Measurements from ENCODE around the gene KCNQ5.
"Not testable (repeated sequence)": the region's sequence is repeated elsewhere in the genome, so short reads cannot be mapped to it uniquely, and the experiment has no call there.

The KCNQ5 gene

DNA sequence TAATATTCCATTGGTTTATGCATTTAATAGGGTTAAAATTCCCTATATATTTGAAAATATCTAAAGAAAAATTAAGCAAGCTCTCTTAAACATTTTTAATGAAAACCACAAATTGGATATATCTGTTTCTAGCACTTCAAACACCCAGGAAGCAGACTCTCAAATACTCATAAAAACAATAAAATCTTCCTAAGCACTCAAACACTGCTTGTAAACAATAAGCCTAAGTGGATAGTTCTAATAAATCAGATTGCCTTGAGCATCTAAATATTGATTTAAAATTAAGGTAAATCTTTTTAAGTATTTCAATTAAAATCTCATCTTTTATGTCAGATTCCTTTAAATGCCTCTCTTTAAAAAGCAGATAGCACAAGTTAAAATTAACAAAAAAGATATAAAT lies 254.4 kb downstream of the KCNQ5 start:
- no peaks in the 10 kb centered on the region for H3K9me3 ChIP-seq (ENCODE audit: control insufficient read depth, low read length)

DNA sequence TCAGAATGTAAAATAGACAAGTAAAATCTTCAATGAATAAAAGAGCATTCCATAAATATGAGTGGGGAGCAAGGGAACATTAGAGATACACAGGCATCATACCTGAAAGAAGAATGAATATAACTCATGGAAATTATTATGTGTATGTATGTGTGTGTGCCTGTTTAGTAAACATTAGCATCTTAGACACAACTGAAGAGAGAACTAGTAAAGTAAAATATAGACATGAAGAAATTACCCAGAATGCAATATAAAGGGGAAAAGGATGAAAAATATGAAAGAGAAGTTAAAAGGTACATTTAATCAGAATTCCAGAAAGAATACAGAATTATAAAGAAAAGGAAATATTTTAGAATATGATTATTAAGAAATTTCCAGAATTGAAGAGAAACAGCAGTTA lies 264.3 kb downstream of the KCNQ5 start:
- DNase-seq (ENCODE audit: low read depth): no peak
- no peaks in the 10 kb centered on the region for H3K36me3 ChIP-seq (ENCODE audit: control insufficient read depth, insufficient read depth, low read length, severe bottlenecking)
- H3K9ac ChIP-seq (ENCODE audit: low read length): no peak overlapping the region
- H3K9me3 ChIP-seq (ENCODE audit: control insufficient read depth, low read length): peaks cover 11% of the 10 kb centered on the region
- H3K4me1 ChIP-seq (ENCODE audit: control insufficient read depth, insufficient read depth, low read length): no peaks in the 10 kb centered on the region
- no peaks in the 10 kb centered on the region for H3K27me3 ChIP-seq (replicated peaks; ENCODE audit: control insufficient read depth, insufficient read depth, low read length)
- H3K4me3 ChIP-seq (ENCODE audit: low read length): no peak overlapping the region

More for the DNA sequence above, 254.4 kb downstream of the KCNQ5 start:
- DNase-seq (ENCODE audit: low read depth): no peak
- H3K9ac ChIP-seq (ENCODE audit: low read length): no peak overlapping the region
- no peak overlapping the region for H3K4me3 ChIP-seq (ENCODE audit: low read length)
- no peaks in the 10 kb centered on the region for H3K4me1 ChIP-seq (ENCODE audit: control insufficient read depth, insufficient read depth, low read length)
- H3K27me3 ChIP-seq (replicated peaks; ENCODE audit: control insufficient read depth, insufficient read depth, low read length): no peaks in the 10 kb centered on the region
- H3K36me3 ChIP-seq (ENCODE audit: control insufficient read depth, insufficient read depth, low read length, severe bottlenecking): no peaks in the 10 kb centered on the region

DNA sequence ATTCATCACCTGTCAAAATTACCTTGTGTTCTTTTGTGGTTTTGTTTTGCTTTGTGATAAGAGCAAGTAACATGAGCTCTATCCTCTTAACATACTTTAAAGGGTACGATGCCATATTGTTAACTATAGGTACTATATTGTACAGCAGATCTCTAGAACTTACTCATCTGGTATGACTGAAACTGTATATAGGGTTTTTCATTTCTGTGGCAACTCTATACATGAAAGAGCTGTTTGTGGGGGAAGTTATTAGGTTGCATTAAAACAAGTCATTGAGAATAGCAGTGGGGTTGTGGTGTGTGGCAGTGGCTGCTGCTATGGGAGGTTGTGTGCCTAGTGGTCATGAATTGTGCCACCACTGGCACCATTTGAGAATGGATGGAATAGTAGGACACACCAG lies 268.4 kb downstream of the KCNQ5 start:
- H3K27me3 ChIP-seq (replicated peaks; ENCODE audit: control insufficient read depth, insufficient read depth, low read length): peaks cover 7% of the 10 kb centered on the region
- no peak overlapping the region for H3K4me3 ChIP-seq (ENCODE audit: low read length)
- no peak overlapping the region for H3K9ac ChIP-seq (ENCODE audit: low read length)
- H3K36me3 ChIP-seq (ENCODE audit: control insufficient read depth, insufficient read depth, low read length, severe bottlenecking): no peaks in the 10 kb centered on the region
- no peak for DNase-seq (ENCODE audit: low read depth)
- no peaks in the 10 kb centered on the region for H3K4me1 ChIP-seq (ENCODE audit: control insufficient read depth, insufficient read depth, low read length)
- peaks cover 11% of the 10 kb centered on the region for H3K9me3 ChIP-seq (ENCODE audit: control insufficient read depth, low read length)

DNA sequence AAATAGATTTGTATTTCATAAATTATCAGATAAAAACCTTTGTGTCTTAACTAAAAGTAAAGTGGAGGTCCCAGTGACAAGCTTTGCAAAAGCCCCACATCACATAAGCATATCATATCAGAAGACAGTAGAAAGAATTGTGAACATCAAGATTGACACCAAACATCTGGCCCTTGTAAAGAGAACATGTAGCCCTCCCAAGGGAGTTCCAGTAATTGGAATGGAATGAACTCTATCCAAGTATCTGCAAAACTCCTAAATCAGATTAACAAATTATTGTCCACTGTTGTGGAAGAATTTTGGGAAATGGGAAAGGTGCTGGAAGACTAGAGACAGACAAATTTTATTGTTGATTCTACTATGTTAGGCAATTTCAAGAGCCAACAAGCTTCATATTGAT lies 268.8 kb downstream of the KCNQ5 start:
- DNase-seq (ENCODE audit: low read depth): peak; percentile 33
- H3K9ac ChIP-seq (ENCODE audit: low read length): no peak overlapping the region

DNA sequence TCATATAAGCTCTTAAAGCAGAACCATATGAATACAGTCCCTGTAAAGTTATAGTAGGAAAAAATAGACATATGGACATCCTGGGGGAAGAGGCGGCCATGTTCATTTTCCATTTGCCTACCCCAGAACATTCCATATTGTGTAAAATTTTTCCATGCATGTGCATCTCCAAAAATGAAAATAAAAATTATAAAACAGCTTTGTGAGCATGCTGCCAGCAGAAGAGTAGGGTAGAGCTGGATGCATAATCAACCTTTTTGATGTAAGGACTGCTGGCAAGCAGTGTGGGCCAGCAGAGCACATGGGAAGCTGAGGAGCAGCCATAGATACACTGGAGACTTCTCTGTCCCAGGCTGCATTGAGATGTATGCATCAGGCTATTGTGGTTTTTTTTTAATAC lies 271.0 kb downstream of the KCNQ5 start:
- Histone ChIP-seq H3K4me3 (ENCODE audit: low read length) (no peak overlapping the region), H3K27me3 (replicated peaks; ENCODE audit: control insufficient read depth, insufficient read depth, low read length) (peaks cover 7% of the 10 kb centered on the region), H3K36me3 (ENCODE audit: control insufficient read depth, insufficient read depth, low read length, severe bottlenecking) (no peaks in the 10 kb centered on the region), H3K4me1 (ENCODE audit: control insufficient read depth, insufficient read depth, low read length) (no peaks in the 10 kb centered on the region), H3K9me3 (ENCODE audit: control insufficient read depth, low read length) (no peaks in the 10 kb centered on the region), H3K9ac (ENCODE audit: low read length) (no peak overlapping the region)
- DNase-seq (ENCODE audit: low read depth): no peak

More for the DNA sequence above, 268.8 kb downstream of the KCNQ5 start:
- H3K27me3 ChIP-seq (replicated peaks; ENCODE audit: control insufficient read depth, insufficient read depth, low read length): peaks cover 7% of the 10 kb centered on the region
- no peaks in the 10 kb centered on the region for H3K36me3 ChIP-seq (ENCODE audit: control insufficient read depth, insufficient read depth, low read length, severe bottlenecking)
- no peaks in the 10 kb centered on the region for H3K4me1 ChIP-seq (ENCODE audit: control insufficient read depth, insufficient read depth, low read length)
- no peak overlapping the region for H3K4me3 ChIP-seq (ENCODE audit: low read length)
- H3K9me3 ChIP-seq (ENCODE audit: control insufficient read depth, low read length): peaks cover 10% of the 10 kb centered on the region

DNA sequence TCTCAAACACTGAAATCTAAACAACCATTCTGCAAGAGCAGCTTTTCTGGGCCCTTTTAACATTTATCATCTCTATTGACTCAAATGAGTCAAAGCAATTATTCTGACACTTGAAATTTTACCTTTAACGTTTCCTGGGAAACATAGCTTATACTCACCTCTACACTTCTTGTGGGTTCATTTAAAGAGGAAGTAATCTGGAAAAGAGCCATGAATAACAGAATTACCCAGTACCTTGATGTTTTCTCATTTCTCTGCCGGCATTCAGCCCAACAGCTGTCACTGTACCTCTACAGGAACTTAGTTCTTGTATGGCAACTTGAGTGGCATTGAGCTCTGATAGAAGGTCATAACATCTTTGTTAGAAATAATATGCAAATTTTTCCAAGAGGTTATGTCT lies 272.2 kb downstream of the KCNQ5 start:
- no peaks in the 10 kb centered on the region for H3K4me1 ChIP-seq (ENCODE audit: control insufficient read depth, insufficient read depth, low read length)
- H3K27me3 ChIP-seq (replicated peaks; ENCODE audit: control insufficient read depth, insufficient read depth, low read length): peaks cover 7% of the 10 kb centered on the region
- no peak for DNase-seq (ENCODE audit: low read depth)
- no peaks in the 10 kb centered on the region for H3K36me3 ChIP-seq (ENCODE audit: control insufficient read depth, insufficient read depth, low read length, severe bottlenecking)
- H3K9ac ChIP-seq (ENCODE audit: low read length): no peak overlapping the region
- no peaks in the 10 kb centered on the region for H3K9me3 ChIP-seq (ENCODE audit: control insufficient read depth, low read length)
- no peak overlapping the region for H3K4me3 ChIP-seq (ENCODE audit: low read length)

DNA sequence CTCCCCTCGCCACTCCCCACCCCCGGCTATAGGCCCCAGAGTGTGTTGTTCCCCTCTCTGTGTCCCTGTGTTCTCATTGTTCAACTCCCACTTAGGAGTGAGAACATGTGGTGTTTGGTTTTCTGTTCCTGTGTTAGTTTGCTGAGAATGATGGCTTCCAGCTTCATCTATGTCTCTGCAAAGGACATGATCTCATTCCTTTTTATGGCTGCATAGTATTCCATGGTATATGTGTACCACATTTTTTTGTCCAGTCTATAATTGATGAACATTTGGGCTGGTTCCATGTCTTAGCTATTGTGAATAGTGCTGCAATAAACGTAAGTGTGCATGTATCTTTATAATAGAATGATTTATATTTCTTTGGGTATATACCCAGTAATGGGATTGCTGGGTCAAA lies 276.4 kb downstream of the KCNQ5 start:
- H3K9me3 ChIP-seq (ENCODE audit: control insufficient read depth, low read length); H3K4me3 ChIP-seq (ENCODE audit: low read length); DNase-seq (ENCODE audit: low read depth); H3K36me3 ChIP-seq (ENCODE audit: control insufficient read depth, insufficient read depth, low read length, severe bottlenecking); H3K9ac ChIP-seq (ENCODE audit: low read length); H3K27me3 ChIP-seq (replicated peaks; ENCODE audit: control insufficient read depth, insufficient read depth, low read length); H3K4me1 ChIP-seq (ENCODE audit: control insufficient read depth, insufficient read depth, low read length): not testable (repeated sequence)

DNA sequence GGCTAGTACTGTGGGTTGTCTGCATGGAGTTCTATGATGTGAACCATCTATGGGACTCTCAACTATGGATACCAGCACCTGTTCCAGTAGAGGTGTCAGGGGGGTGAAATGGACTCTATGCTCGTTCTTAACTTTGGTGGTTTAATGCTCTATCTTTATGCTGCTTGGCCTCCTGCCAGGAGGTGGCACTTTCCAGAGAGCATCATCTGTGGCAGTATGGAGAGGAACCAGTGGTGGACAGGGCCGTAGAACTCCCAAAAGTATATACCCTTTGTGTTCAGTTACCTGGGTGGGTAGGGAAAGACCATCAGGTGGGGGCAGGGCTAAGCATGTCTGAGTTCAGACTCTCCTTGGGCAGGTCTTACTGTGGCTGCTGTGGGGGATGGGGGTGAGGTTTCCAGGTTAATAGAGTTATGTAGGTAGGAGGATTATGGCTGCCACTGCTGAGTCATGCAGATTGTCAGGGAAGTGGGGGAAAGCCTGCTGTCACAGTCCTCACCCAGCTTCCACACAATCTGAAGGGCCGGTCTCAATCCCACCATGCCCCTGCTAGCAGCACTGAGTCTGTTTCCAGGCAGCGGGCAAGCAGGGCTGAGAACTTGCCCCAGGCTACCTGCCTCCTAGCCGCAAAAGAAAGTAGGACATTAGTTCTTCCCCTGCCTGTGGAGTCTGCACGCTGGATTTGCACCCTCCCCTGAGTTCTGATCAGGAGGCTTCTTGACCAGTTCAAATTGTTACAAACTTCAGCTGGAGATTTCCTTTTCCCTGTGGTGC lies 284.0 kb downstream of the KCNQ5 start:
- Histone ChIP-seq H3K9ac (ENCODE audit: low read length) (no peak overlapping the region), H3K4me1 (ENCODE audit: control insufficient read depth, insufficient read depth, low read length) (no peaks in the 10 kb centered on the region), H3K4me3 (ENCODE audit: low read length) (no peak overlapping the region), H3K36me3 (ENCODE audit: control insufficient read depth, insufficient read depth, low read length, severe bottlenecking) (no peaks in the 10 kb centered on the region), H3K27me3 (replicated peaks; ENCODE audit: control insufficient read depth, insufficient read depth, low read length) (no peaks in the 10 kb centered on the region), H3K9me3 (ENCODE audit: control insufficient read depth, low read length) (no peaks in the 10 kb centered on the region)
- DNase-seq (ENCODE audit: low read depth): no peak

DNA sequence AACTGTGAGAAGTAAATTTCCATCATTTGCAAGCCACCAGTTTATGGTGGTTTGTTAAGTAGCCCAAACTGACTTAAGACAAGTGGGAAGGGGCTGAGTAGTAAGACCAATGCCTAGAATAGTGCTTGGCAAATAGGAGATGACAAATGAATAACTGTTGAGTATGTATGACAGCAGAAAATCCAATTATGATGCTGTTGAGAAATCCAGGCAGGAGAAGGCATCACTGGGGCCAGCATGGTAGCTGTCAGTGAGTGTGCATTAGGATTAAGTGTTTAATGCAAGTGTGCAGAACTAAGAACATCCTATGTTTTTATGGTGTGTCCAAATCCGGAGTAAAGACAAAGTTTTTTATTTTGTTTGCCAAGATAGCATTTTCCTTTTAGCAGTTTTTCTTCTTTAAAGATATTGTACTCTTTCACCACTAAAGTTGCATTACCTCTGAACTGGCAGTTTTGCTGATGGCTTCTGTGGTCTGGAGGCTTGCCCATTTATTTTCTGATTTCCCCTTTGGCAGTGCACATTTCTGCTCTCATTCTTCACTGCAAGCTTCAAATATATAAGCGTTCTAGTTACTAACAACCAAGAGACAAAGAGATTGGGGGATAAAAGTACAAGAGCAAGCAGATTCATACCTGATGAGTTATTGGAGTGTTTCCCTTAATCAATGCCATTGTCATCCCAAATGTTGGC lies 289.7 kb downstream of the KCNQ5 start:
- Histone ChIP-seq H3K9me3 (ENCODE audit: control insufficient read depth, low read length) (no peaks in the 10 kb centered on the region), H3K4me3 (ENCODE audit: low read length) (no peak overlapping the region), H3K27me3 (replicated peaks; ENCODE audit: control insufficient read depth, insufficient read depth, low read length) (peaks cover 2% of the 10 kb centered on the region), H3K4me1 (ENCODE audit: control insufficient read depth, insufficient read depth, low read length) (peaks cover 3% of the 10 kb centered on the region), H3K9ac (ENCODE audit: low read length) (no peak overlapping the region), H3K36me3 (ENCODE audit: control insufficient read depth, insufficient read depth, low read length, severe bottlenecking) (no peaks in the 10 kb centered on the region)
- peak; percentile 62 for DNase-seq (ENCODE audit: low read depth)

DNA sequence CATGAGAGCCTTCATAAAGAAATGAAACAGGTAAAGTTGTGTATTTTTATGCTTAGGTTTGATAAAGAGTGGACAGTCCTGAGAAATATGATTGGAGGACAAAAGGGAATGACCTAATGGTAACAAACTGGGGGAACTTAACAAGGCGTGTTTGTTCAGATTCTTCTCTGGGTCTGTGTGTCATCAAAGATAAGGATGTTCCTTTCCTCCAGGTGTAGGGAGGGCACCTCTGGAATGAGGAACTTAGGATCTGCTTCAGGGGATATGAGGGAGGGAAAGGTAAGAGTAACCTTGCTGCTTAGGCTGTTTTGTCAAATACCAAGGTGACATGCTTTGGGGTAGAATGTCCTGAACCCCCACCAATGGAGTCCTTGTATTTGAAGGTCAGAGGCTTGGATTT lies 291.9 kb downstream of the KCNQ5 start:
- H3K9ac ChIP-seq (ENCODE audit: low read length): no peak overlapping the region

DNA sequence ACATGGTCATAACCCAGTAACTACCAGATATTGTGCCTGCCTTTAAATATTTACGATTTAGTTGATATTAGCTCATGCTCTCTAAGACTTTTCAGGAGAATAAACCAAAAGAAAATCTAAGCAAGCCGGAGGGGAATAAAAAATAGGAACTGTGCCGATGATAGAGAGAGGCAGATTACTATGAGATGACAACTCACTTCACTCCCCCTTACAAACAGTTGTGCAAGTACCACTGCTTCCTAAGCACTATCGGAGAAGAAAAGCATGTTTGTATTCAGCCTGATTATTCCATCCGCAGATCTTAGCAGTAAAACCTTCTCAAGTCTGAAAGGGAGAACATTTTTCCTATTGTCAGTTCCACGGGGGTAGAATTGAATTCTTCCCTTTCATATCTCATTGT lies 294.4 kb downstream of the KCNQ5 start:
- Histone ChIP-seq H3K27me3 (replicated peaks; ENCODE audit: control insufficient read depth, insufficient read depth, low read length) (peaks cover 8% of the 10 kb centered on the region), H3K9ac (ENCODE audit: low read length) (no peak overlapping the region), H3K36me3 (ENCODE audit: control insufficient read depth, insufficient read depth, low read length, severe bottlenecking) (no peaks in the 10 kb centered on the region), H3K4me1 (ENCODE audit: control insufficient read depth, insufficient read depth, low read length) (peaks cover 3% of the 10 kb centered on the region), H3K9me3 (ENCODE audit: control insufficient read depth, low read length) (no peaks in the 10 kb centered on the region), H3K4me3 (ENCODE audit: low read length) (no peak overlapping the region)
- no peak for DNase-seq (ENCODE audit: low read depth)

More for the DNA sequence above, 291.9 kb downstream of the KCNQ5 start:
- Histone ChIP-seq H3K4me3 (ENCODE audit: low read length) (no peak overlapping the region), H3K4me1 (ENCODE audit: control insufficient read depth, insufficient read depth, low read length) (peaks cover 3% of the 10 kb centered on the region), H3K27me3 (replicated peaks; ENCODE audit: control insufficient read depth, insufficient read depth, low read length) (peaks cover 2% of the 10 kb centered on the region), H3K36me3 (ENCODE audit: control insufficient read depth, insufficient read depth, low read length, severe bottlenecking) (no peaks in the 10 kb centered on the region), H3K9me3 (ENCODE audit: control insufficient read depth, low read length) (no peaks in the 10 kb centered on the region)
- DNase-seq (ENCODE audit: low read depth): no peak

Data from adipocyte (in vitro differentiated cells).